Cardiac muscle cell (in vitro differentiated cells and primary cell): ENCODE results near the gene ARMC9. TPM values are rescaled to one million over a fixed set of nuclear protein-coding genes. Genes with fewer than 3 reads are reported as not detected.
"Not testable (repeated sequence)": the region's sequence is repeated elsewhere in the genome, so short reads cannot be mapped to it uniquely, and the experiment has no call there.

Experiments
- DNase-seq, 2 donors: peaks; one replicate each; pipeline versions ENCODE4 v3.0.0 to v3.0.0-alpha.2; 2010 to 2017; ENCODE audit warnings: low read depth in 1 of 2, low spot score in 1 of 2
- H3K27ac ChIP-seq: fragments of 200-600 bp; sonication (generic); 2 replicates; pipeline ENCODE4 v1.5.1; 2016
- H3K27me3 ChIP-seq: fragments of 200-600 bp; sonication (generic); 2 replicates; pipeline ENCODE4 v1.6.0; 2016; ENCODE audit warnings: control low read depth
- H3K36me3 ChIP-seq: fragments of 200-600 bp; sonication (generic); 2 replicates; pipeline ENCODE4 v1.5.1; 2016; ENCODE audit warnings: control low read depth
- H3K4me1 ChIP-seq: fragments of 200-600 bp; sonication (generic); 2 replicates; pipeline ENCODE4 v1.8.1; 2017; ENCODE audit warnings: low read depth, mild to moderate bottlenecking, mixed run types
- H3K4me3 ChIP-seq: fragments of 200-600 bp; sonication (generic); 2 replicates; pipeline ENCODE4 v1.5.1; 2016; ENCODE audit warnings: mild to moderate bottlenecking
- H3K9me3 ChIP-seq: fragments of 200-600 bp; sonication (generic); 2 replicates; pipeline ENCODE4 v1.5.1; 2017; ENCODE audit warnings: low read depth, mild to moderate bottlenecking, control low read depth
- polyA plus RNA-seq: library from polyadenylated mRNA; unstranded; fragments of >200 nt; fragmentation: Nextera tagmentation; extraction: Ambion mirVana; gene quantifications from 2 replicates; pipeline ENCODE4 v1.2.1, GENCODE V29; 2016
- total RNA-seq: library from RNA; depleted of rRNA; stranded (reverse); fragments of >200 nt; gene quantifications from 2 replicates; pipeline ENCODE4 v1.2.3, GENCODE V29; 2016
- TF ChIP-seq, protein P1 (sequence below): IDR thresholded peaks from 2 replicates; pipeline ENCODE4 v1.5.1; 2012; ENCODE audit warnings: low read depth, mild to moderate bottlenecking, low read length

The ARMC9 gene
- total and polyA plus RNA-seq, 2 experiments from 2014 or later: 27.4 to 30.0 TPM

DNA sequence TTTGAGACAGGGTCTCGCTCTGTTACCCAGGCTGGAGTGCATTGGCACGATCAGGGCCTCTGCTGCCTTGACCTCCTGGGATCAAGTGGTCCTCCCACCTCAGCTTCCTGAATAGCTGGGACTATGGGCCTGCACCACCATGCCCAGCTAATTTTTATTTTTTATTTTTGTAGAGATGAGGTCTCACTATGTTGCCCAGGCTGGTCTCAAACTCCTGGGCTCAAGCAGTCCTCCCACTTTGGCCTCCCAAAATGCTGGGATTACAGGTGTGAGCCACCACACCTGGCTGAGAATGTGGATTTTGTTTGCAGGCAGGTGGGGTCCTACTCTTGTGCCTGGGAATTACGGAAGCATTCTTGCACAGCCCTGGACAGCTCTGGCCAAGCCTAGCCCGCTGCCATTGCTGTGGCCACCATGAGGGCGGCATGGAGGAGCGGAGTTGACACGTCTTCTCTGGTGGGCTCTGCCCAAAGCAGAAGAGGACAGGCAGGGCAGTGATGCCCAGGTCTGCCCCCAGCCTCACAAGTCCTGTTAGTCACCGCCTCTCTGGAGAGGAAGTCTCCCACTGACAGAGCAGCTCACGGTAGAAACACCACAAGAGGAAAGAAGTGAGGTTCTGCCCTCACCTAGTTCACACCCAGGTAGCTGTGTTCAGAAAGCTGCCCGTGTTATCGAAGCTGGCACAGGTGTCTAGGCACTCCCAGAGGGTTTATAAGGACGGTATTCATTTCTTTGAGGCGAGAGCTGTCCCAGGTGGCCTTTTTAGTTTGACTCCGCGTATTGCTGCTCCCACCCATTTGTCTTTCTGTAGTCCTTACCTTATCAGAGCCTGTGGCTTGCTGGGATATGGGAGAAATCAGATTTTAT, 46.2 kb downstream of the ARMC9 start:
- no peak overlapping the region for H3K4me3 ChIP-seq
- H3K36me3 ChIP-seq: peaks cover 3% of the 10 kb centered on the region
- H3K4me1 ChIP-seq: no peaks in the 10 kb centered on the region
- no peaks in the 10 kb centered on the region for H3K27me3 ChIP-seq
- no peak overlapping the region for H3K27ac ChIP-seq
- no peak for DNase-seq
- TF ChIP-seq, protein P1, sequence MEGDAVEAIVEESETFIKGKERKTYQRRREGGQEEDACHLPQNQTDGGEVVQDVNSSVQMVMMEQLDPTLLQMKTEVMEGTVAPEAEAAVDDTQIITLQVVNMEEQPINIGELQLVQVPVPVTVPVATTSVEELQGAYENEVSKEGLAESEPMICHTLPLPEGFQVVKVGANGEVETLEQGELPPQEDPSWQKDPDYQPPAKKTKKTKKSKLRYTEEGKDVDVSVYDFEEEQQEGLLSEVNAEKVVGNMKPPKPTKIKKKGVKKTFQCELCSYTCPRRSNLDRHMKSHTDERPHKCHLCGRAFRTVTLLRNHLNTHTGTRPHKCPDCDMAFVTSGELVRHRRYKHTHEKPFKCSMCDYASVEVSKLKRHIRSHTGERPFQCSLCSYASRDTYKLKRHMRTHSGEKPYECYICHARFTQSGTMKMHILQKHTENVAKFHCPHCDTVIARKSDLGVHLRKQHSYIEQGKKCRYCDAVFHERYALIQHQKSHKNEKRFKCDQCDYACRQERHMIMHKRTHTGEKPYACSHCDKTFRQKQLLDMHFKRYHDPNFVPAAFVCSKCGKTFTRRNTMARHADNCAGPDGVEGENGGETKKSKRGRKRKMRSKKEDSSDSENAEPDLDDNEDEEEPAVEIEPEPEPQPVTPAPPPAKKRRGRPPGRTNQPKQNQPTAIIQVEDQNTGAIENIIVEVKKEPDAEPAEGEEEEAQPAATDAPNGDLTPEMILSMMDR: no peak
- no peaks in the 10 kb centered on the region for H3K9me3 ChIP-seq

DNA sequence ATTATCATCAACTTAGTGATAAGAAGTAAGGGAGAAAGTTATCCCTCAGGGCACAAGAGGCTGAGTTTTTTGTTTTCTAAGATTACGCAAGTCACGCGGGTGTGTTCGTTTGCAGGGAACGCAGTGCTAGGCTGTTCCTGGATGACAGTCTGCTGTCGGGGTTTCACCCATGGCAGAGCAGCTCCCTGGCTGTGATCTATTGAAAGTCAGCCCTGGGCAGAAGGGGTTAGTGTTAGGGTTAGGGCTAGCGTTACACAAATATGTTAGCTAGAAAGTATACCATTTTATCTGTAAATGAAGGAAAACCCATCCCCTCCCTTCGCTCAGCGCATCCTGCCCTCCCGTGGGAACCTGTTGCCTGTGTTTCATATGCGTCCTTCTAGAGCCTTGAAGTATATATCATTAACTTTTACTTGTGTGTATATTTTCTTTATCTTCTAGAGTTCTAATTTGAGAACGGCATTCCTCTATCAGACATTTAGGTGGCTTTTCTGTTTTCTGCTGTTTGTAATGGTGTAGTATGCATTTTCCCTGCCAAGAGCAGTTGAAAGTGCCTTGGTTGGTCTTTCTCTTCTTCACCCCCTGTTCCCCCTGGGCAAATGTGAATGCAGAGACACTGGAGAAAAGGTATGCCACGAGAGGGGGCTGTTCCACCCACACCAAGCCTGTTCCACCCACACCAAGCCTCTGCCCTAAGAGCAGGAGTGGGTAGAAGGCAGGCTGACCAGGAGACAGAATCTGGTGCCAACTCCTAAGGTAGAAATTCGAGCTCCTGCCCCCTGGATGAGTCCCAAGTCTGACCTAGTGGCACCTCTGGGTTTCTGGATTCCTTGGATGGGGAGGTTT, 47.0 kb downstream of the ARMC9 start:
- H3K9me3 ChIP-seq: no peaks in the 10 kb centered on the region
- TF ChIP-seq, protein P1: peak; percentile 8
- no peak overlapping the region for H3K27ac ChIP-seq
- no peaks in the 10 kb centered on the region for H3K36me3 ChIP-seq
- no peaks in the 10 kb centered on the region for H3K27me3 ChIP-seq
- peak in 1 of 2 donors; percentile 13 for DNase-seq
- no peaks in the 10 kb centered on the region for H3K4me1 ChIP-seq
- no peak overlapping the region for H3K4me3 ChIP-seq

DNA sequence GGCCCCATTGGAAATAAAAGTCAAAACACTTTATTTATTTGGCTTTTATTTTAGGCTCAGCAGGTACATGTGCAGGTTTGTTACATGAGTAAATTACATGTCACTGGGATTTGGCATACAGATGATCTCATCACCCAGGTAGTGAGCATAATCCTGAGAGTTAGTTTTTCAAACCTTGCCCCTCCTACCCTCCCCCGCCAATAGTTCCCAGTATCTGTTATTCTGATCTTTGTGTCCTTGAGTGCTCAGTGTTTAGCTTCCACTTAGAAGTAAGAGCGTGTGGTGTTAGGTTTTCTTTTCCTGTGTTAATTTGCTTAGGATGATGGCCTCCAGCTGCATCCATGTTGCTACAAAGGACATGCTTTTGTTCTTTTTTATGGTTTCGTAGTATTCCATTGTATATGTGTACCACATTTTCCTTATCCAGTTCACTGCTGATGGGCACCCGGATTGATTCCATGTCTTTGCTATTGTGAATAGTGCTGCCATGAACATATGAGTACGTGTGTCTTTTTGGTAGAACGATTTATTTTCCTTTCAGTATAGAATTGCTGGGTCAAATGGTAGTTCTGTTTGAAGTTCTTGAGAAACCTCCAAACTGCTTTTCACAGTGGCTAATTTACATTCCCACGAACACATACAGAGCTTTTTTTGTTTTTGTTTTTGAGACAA, 47.9 kb downstream of the ARMC9 start:
- H3K9me3 ChIP-seq: no peaks in the 10 kb centered on the region
- H3K27ac ChIP-seq: no peak overlapping the region
- H3K27me3 ChIP-seq: no peaks in the 10 kb centered on the region
- DNase-seq: no peak
- H3K4me1 ChIP-seq: no peaks in the 10 kb centered on the region
- no peak overlapping the region for H3K4me3 ChIP-seq
- TF ChIP-seq, protein P1: no peak
- no peaks in the 10 kb centered on the region for H3K36me3 ChIP-seq

DNA sequence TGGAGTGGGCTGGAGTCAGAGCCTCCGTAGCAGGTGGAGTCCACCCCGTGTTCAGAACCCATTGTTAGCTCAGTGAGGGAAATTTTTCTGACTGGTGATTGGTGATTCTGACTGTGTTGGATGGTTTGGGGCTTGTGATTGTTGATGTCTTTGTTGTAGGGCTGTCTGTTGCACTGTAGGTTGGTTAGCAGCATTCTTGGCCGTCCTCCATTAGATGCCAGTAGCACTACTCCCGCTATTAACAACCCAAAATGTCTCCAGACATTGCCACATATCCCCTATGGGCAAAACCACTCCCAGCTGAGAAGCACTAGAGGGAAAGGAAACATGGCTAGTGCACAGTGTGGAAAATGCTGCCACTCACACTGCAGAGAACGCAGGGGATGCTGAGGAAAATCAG, 51.7 kb downstream of the ARMC9 start:
- Histone ChIP-seq H3K27ac (no peak overlapping the region), H3K4me1 (no peaks in the 10 kb centered on the region), H3K27me3 (no peaks in the 10 kb centered on the region), H3K9me3 (no peaks in the 10 kb centered on the region), H3K36me3 (no peaks in the 10 kb centered on the region), H3K4me3 (no peak overlapping the region)
- TF ChIP-seq, protein P1: no peak
- peak in 1 of 2 donors; percentile 13 for DNase-seq

DNA sequence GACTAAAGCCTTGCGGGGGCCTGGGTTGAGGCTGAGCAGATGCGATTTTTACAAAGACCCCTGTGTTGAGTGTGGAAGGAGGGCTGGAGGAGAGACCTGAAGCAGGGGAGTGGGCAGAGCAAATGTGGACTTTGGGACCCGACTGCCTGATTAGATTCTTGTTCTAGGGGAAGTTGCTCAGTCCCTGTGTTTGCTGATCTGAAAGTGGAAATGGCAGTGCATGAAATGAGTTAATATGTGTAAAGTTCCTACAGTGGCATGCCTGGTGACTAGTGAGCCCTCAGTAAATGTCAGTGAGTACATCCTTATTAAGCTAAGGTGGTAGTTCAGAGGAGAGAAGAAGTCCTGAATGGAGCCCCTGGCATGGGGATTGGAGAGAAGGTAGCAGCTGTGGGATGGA, 52.3 kb downstream of the ARMC9 start:
- Histone ChIP-seq H3K27ac (no peak overlapping the region), H3K27me3 (no peaks in the 10 kb centered on the region), H3K36me3 (no peaks in the 10 kb centered on the region), H3K4me3 (no peak overlapping the region), H3K4me1 (no peaks in the 10 kb centered on the region), H3K9me3 (no peaks in the 10 kb centered on the region)
- DNase-seq: no peak
- TF ChIP-seq, protein P1: no peak

DNA sequence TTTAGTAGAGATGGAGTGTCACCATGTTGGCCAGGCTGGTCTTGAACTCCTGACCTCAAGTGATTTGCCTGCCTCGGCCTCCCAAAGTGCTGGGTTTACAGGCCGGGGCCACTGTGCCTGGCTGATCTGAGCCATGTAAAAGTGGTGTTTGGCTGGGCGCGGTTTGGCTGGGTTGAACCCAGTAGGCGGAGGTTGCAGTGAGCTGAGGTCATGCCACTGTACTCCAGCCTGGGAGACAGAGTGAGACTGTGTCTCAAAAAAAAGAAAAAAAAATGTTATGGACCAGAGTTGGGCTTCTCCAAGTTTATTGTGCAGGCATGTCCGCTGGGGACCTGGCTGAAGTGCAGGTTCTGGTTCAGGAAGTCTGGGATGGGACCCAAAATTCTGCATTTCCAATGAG, 54.9 kb downstream of the ARMC9 start:
- H3K27me3 ChIP-seq, H3K4me1 ChIP-seq, H3K4me3 ChIP-seq, H3K27ac ChIP-seq, H3K36me3 ChIP-seq, DNase-seq, H3K9me3 ChIP-seq: not testable (repeated sequence)
